Common myeloid progenitor, CD34-positive (primary cell): ENCODE measurements around the gene EPS15.
"Not testable (repeated sequence)": the region's sequence is repeated elsewhere in the genome, so short reads cannot be mapped to it uniquely, and the experiment has no call there.

Source experiments
- CTCF ChIA-PET: fragments of 350-600 bp; sonication (Branson Sonifier 250); formaldehyde crosslinking; loops from one replicate; lab custom pipeline; 2021; ENCODE audit warnings: antibody characterized with exemption; lab: Charles Lee
- POLR2A ChIA-PET: fragments of 350-600 bp; sonication (Branson Sonifier 250); formaldehyde crosslinking; loops from one replicate; lab custom pipeline; 2021; ENCODE audit warnings: antibody characterized with exemption; lab: Charles Lee
- DNase-seq, 3 donors: peaks; one replicate each; pipeline versions ENCODE4 v3.0.0 to v3.0.0-alpha.2; 2013
- H3K27ac ChIP-seq, 2 experiments: 1 replicate in 1 of 2; 2 replicates in 1 of 2; pipeline ENCODE4 v1.7.0; 2013; ENCODE audit warnings: inconsistent platforms in 2 of 2, low read length in 2 of 2, mild to moderate bottlenecking in 2 of 2, low read depth in 1 of 2, moderate library complexity in 1 of 2; ENCODE audit not compliant: severe bottlenecking in 2 of 2, insufficient read depth in 1 of 2, poor library complexity in 1 of 2
- H3K27me3 ChIP-seq, 5 experiments: replicated peaks in 2 of 5; 1 replicate in 3 of 5; 2 replicates in 2 of 5; pipeline versions ENCODE4 v1.6.1 to v1.7.0; 2013; ENCODE audit warnings: low read length in 4 of 5, mild to moderate bottlenecking in 2 of 5, moderate library complexity in 2 of 5, inconsistent platforms in 1 of 5; ENCODE audit not compliant: insufficient read depth in 5 of 5, control insufficient read depth in 4 of 5
- H3K36me3 ChIP-seq, 4 experiments: 1 replicate in 2 of 4; 2 replicates in 2 of 4; pipeline versions ENCODE4 v1.6.1 to v1.7.0; 2013; ENCODE audit warnings: low read length in 3 of 4, control low read depth in 1 of 4, mild to moderate bottlenecking in 1 of 4; ENCODE audit not compliant: control insufficient read depth in 4 of 4, insufficient read depth in 4 of 4
- H3K4me1 ChIP-seq, 4 experiments: 1 replicate in 3 of 4; 2 replicates in 1 of 4; pipeline versions ENCODE4 v1.6.1 to v1.7.1; 2013; ENCODE audit warnings: low read length in 3 of 4, mild to moderate bottlenecking in 3 of 4, control low read depth in 1 of 4, inconsistent platforms in 1 of 4, moderate library complexity in 1 of 4; ENCODE audit not compliant: control insufficient read depth in 4 of 4, insufficient read depth in 4 of 4; ENCODE audit errors: control extremely low read depth in 1 of 4
- H3K4me3 ChIP-seq, 7 experiments: 1 replicate in 4 of 7; 2 replicates in 3 of 7; pipeline versions ENCODE4 v1.5.1 to v1.7.0; 2013; ENCODE audit warnings: mild to moderate bottlenecking in 7 of 7, low read length in 6 of 7, moderate library complexity in 6 of 7, inconsistent platforms in 2 of 7, low read depth in 2 of 7, control low read depth in 1 of 7; ENCODE audit not compliant: insufficient read depth in 4 of 7, control insufficient read depth in 1 of 7; ENCODE audit errors: extremely low read depth in 1 of 7
- H3K9me3 ChIP-seq, 5 experiments: 1 replicate in 4 of 5; 2 replicates in 1 of 5; pipeline versions ENCODE4 v1.6.1 to v1.7.1; 2013; ENCODE audit warnings: low read length in 4 of 5, mild to moderate bottlenecking in 2 of 5, inconsistent platforms in 1 of 5, low read depth in 1 of 5, moderate library complexity in 1 of 5; ENCODE audit not compliant: control insufficient read depth in 4 of 5, insufficient read depth in 2 of 5; ENCODE audit errors: control extremely low read depth in 1 of 5
- WGBS: methylation state at CpG from one replicate; pipeline ENCODE4 v1.1.5; 2013; ENCODE audit not compliant: insufficient coverage; 5-methylcytosine and 5-hydroxymethylcytosine counted together

The EPS15 gene

GRCh38 chr1:51560895-51561294 is 41.8 kb upstream of the EPS15 start:
- H3K27ac ChIP-seq, H3K36me3 ChIP-seq, CTCF ChIA-PET: not testable (repeated sequence)

GRCh38 chr1:51560034-51560433 is 41.0 kb upstream of the EPS15 start:
- Histone ChIP-seq H3K9me3 (no peaks in the 10 kb centered on the region), H3K27me3 (no peaks in the 10 kb centered on the region), H3K4me3 (no peak overlapping the region), H3K36me3 (no peaks in the 10 kb centered on the region), H3K4me1 (peaks cover 0 to 4% (median 0%) of the 10 kb centered on the region in 4 experiments), H3K27ac (no peak overlapping the region)
- no peak for DNase-seq
- CTCF ChIA-PET = no interaction called here
- 96% methylated on average over 3 of the region's 6 CpGs for WGBS
- POLR2A ChIA-PET = no interaction called here

More at GRCh38 chr1:51560895-51561294, 41.8 kb upstream of the EPS15 start:
- POLR2A ChIA-PET, H3K4me3 ChIP-seq, H3K9me3 ChIP-seq, DNase-seq, H3K4me1 ChIP-seq, H3K27me3 ChIP-seq: not testable (repeated sequence)
- WGBS = 98% methylated on average over 8 of the region's 8 CpGs

- POLR2A ChIA-PET = no interaction called here
- H3K27ac ChIP-seq = no peak overlapping the region
These were observed 40.4 kb upstream of the EPS15 start for GRCh38 chr1:51559501-51559900.

GRCh38 chr1:51559064-51559500 is 40.0 kb upstream of the EPS15 start:
- POLR2A ChIA-PET = no interaction called here
- Histone ChIP-seq H3K9me3 (no peaks in the 10 kb centered on the region), H3K4me1 (peaks cover 0 to 4% (median 0%) of the 10 kb centered on the region in 4 experiments), H3K27me3 (no peaks in the 10 kb centered on the region), H3K27ac (no peak overlapping the region), H3K4me3 (no peak overlapping the region), H3K36me3 (no peaks in the 10 kb centered on the region)
- DNase-seq = no peak
- no CpG with 5 or more reads among the region's 3 CpGs for WGBS
- CTCF ChIA-PET = no interaction called here

More at GRCh38 chr1:51559501-51559900, 40.4 kb upstream of the EPS15 start:
- Histone ChIP-seq H3K4me1 (peaks cover 0 to 4% (median 0%) of the 10 kb centered on the region in 4 experiments), H3K27me3 (no peaks in the 10 kb centered on the region), H3K9me3 (no peaks in the 10 kb centered on the region), H3K36me3 (no peaks in the 10 kb centered on the region), H3K4me3 (no peak overlapping the region)
- CTCF ChIA-PET = no interaction called here
- DNase-seq = no peak

- H3K36me3 ChIP-seq = no peaks in the 10 kb centered on the region
- H3K27me3 ChIP-seq = no peaks in the 10 kb centered on the region
- ChIA-PET CTCF (interaction anchor here (0.7 kb wide), 1 partner anchor 67 kb away, joined by 3 read pairs; no protein-coding TSS in a partner anchor), POLR2A (no interaction called here)
- 96% methylated on average over 4 of the region's 5 CpGs for WGBS
- H3K4me3 ChIP-seq = no peak overlapping the region
- H3K9me3 ChIP-seq = no peaks in the 10 kb centered on the region
- H3K27ac ChIP-seq = no peak overlapping the region
- H3K4me1 ChIP-seq = peaks cover 0 to 4% (median 0%) of the 10 kb centered on the region in 4 experiments
- DNase-seq = no peak
These were observed 39.4 kb upstream of the EPS15 start for GRCh38 chr1:51558375-51558924.

- H3K4me3 ChIP-seq = no peak overlapping the region
- H3K27ac ChIP-seq = no peak overlapping the region
- peaks cover 0 to 4% (median 0%) of the 10 kb centered on the region in 4 experiments for H3K4me1 ChIP-seq
- H3K36me3 ChIP-seq = no peaks in the 10 kb centered on the region
- H3K9me3 ChIP-seq = no peaks in the 10 kb centered on the region
- POLR2A ChIA-PET = no interaction called here
- CTCF ChIA-PET = no interaction called here
- no peak for DNase-seq
- no peaks in the 10 kb centered on the region for H3K27me3 ChIP-seq
These were observed 38.1 kb upstream of the EPS15 start for GRCh38 chr1:51557168-51557567.

GRCh38 chr1:51555866-51556619 is 37.0 kb upstream of the EPS15 start:
- ChIA-PET CTCF (no interaction called here), POLR2A (no interaction called here)
- DNase-seq = no peak
- Histone ChIP-seq H3K27me3 (no peaks in the 10 kb centered on the region), H3K27ac (no peak overlapping the region), H3K36me3 (no peaks in the 10 kb centered on the region), H3K4me1 (peaks cover 0 to 6% (median 1%) of the 10 kb centered on the region in 4 experiments), H3K4me3 (no peak overlapping the region), H3K9me3 (no peaks in the 10 kb centered on the region)
- WGBS = 100% methylated on average over 2 of the region's 4 CpGs
